ENCODE results near the gene MYL9. TPM values are rescaled to one million over a fixed set of nuclear protein-coding genes. Genes with fewer than 3 reads are reported as not detected.

The MYL9 gene
- total and polyA plus RNA-seq, 10 of the 15 experiments (the other 5 are each of a cell fraction or from before 2014, with no cell fraction given) = 0.28 to 1.7 (median 0.63) TPM; not detected in 3

GRCh38 chr20:36548704-36549627, 7.6 kb downstream of the MYL9 start (continued):
- TF ChIP-seq, protein P1, sequence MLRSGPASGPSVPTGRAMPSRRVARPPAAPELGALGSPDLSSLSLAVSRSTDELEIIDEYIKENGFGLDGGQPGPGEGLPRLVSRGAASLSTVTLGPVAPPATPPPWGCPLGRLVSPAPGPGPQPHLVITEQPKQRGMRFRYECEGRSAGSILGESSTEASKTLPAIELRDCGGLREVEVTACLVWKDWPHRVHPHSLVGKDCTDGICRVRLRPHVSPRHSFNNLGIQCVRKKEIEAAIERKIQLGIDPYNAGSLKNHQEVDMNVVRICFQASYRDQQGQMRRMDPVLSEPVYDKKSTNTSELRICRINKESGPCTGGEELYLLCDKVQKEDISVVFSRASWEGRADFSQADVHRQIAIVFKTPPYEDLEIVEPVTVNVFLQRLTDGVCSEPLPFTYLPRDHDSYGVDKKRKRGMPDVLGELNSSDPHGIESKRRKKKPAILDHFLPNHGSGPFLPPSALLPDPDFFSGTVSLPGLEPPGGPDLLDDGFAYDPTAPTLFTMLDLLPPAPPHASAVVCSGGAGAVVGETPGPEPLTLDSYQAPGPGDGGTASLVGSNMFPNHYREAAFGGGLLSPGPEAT (IDR thresholded peaks at IDR 0.05; ENCODE audit: low read depth) = no peak
- no peak for TF ChIP-seq GABPA (IDR thresholded peaks at IDR 0.05; ENCODE audit: low read depth)
- TF ChIP-seq STAT3 (IDR thresholded peaks at IDR 0.05; ENCODE audit: low read depth, low read length) = no peak
- TF ChIP-seq ZNF24 (IDR thresholded peaks at IDR 0.05) = no peak
- TF ChIP-seq CUX1 (IDR thresholded peaks at IDR 0.05; ENCODE audit: insufficient replicate concordance, low read depth, low read length) = no peak
- TF ChIP-seq SPI1 (IDR thresholded peaks at IDR 0.05; ENCODE audit: borderline replicate concordance, insufficient read depth, low read depth, low read length) = no peak
- TF ChIP-seq SREBF1 (IDR thresholded peaks at IDR 0.05; ENCODE audit: low read length) = no peak
- TF ChIP-seq POLR2AphosphoS5 (IDR thresholded peaks at IDR 0.05; ENCODE audit: low read length) = no peak
- no peak for TF ChIP-seq MXI1 (IDR thresholded peaks at IDR 0.05; ENCODE audit: low read depth, low read length)
- TF ChIP-seq, protein P2, sequence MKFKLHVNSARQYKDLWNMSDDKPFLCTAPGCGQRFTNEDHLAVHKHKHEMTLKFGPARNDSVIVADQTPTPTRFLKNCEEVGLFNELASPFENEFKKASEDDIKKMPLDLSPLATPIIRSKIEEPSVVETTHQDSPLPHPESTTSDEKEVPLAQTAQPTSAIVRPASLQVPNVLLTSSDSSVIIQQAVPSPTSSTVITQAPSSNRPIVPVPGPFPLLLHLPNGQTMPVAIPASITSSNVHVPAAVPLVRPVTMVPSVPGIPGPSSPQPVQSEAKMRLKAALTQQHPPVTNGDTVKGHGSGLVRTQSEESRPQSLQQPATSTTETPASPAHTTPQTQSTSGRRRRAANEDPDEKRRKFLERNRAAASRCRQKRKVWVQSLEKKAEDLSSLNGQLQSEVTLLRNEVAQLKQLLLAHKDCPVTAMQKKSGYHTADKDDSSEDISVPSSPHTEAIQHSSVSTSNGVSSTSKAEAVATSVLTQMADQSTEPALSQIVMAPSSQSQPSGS (IDR thresholded peaks at IDR 0.05; ENCODE audit: low read length) = no peak
- no peak for TF ChIP-seq MTA3 (IDR thresholded peaks at IDR 0.05; ENCODE audit: borderline replicate concordance, low read length)

Data from GM12878 (cell line).